CD4-positive, alpha-beta T cell treated with Interleukin-6 at 100 ng/mL for 8 hours (primary cell): ENCODE measurements around the gene CCDC167.
"Not testable (repeated sequence)": the region's sequence is repeated elsewhere in the genome, so short reads cannot be mapped to it uniquely, and the experiment has no call there.

Experiments
- DNase-seq: peaks from one replicate; pipeline ENCODE4 v3.0.0-alpha.2; 2020; ENCODE audit warnings: mixed read lengths, low spot score

The CCDC167 gene

GRCh38 chr6:37463110-37463509 lies 36.6 kb downstream of the CCDC167 start:
- no peak for DNase-seq

DNA sequence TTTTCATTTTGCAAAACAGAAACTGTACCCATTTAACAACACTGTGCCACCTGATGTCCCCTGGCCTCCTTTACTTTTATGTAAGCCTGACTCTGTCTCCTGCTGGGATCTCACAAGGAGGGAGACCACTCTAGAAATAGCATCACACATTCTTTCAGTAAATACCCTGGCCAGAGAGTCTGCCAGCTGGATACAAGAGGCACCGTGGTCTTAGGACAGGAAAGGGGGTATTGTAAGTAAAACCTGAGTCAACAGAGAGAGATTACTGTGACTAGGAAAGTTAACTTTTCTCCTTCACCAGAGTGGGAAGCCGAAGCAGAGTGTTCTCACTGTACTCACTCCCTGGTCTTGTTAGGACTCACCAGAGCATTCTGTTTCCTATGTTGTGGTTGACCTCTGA lies 38.9 kb downstream of the CCDC167 start:
- DNase-seq, result no peak

- DNase-seq, result no peak
Measured at GRCh38 chr6:37459981-37460800, 39.5 kb downstream of the CCDC167 start.

- no peak for DNase-seq
Measured at GRCh38 chr6:37456816-37457560, 42.7 kb downstream of the CCDC167 start.

DNA sequence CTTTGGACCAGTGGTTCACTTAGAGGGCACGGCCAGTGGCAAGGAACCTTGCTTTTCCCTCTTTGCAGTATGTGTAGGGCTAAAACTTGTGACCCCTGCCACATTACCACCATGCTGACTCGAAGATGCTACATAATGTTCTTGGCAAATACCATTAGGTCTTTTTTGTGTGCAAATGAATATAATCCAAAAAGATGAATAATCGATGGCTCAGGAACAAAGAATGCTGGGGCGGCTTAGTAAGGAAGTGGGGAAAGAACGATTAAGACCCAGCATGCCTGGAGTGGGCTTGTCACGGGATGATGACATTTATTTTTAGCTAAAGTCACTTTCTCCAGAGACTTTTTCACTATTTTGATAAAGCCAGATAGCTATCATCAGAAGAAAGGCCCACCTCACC lies 43.6 kb downstream of the CCDC167 start:
- DNase-seq, result no peak

- DNase-seq, result no peak
Measured at GRCh38 chr6:37454420-37455140, 45.1 kb downstream of the CCDC167 start.

DNA sequence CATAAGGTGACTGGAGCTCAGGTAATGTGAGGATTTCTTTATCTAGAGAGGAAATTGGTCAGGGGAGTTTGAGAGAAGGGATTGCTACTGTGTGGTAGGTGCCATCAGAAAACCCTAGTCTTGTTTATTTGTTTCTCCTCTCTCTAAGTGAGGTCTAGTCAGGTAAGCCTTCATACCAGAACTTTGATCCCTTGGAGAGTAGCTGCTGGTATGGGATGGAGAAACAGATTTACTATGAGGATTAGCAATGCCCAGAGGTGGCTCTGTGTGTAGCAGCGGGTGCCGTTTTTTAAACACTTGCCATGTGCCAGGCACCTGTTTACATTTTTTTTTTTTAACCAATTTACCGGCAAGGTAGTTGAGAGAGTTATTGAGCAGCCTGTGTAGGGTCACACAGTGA lies 47.2 kb downstream of the CCDC167 start:
- DNase-seq, result no peak

DNA sequence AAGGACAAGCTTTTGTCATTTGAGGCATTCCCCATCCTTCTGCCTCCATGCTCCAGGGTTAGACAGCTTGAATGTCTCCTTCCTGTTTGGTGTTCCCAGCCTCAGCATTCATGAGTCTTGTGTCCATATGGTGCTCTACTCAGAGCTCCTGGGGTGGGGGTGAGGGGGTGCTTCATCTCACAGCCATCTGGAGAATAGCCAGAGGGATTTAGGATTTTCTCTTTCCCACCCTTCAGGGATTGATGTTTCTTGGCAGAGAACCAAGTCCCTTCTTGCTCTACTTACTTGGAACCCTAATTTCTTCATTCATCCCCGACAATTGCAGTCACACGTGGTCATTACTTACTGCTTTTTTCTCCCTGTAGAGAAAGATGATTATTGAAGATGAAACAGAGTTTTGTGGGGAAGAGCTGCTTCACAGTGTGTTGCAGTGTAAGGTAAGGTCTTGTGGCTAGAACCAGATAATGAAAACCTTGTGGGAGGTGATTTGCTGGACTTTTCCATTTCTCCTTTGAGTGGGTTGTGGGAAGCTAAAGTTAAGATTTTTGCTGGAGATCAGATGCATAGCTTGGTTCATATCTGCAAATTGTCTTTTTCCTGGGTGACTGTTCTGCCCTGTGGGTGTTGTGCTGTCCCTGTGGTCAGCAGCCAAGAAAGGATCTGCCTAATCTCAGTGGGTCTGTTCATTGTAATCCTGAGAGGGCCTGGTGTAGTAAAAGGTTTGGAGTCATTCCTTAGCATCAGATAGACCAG lies 48.1 kb downstream of the CCDC167 start:
- DNase-seq, result no peak

DNA sequence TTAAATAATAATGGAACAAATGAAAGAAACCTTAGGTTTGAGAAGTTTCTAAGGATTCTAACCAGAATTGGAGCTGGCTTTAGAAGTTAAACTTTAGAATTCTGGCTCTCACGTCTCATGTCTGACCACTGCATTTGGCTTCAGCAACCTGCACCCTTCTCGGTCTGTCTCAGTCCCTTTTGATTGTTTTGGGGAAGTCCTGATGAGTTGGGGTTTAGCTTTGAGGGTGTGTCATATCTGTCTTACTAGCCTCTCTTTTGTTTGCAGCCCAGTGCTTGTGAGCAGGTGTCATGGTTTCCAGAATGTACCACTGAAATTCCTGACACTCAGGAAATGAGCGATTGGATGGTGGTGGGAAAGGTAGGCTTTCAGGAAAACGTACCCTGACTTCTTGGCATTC lies 49.7 kb downstream of the CCDC167 start:
- no peak for DNase-seq

DNA sequence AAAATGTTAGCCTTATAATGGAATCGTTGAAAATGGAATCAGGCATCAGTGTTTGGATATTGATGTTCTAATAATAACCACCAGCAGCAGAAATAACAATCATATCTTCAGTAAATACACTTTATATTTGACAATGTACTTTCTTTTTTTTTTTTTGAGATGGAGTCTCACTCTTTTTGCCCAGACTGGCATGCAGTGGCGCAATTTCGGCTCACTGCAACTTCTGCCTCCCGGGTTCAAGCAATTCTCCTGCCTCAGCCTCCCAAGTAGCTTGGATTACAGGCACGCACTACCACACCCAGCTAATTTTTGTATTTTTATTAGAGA lies 56.5 kb downstream of the CCDC167 start:
- not testable (repeated sequence) for DNase-seq

DNA sequence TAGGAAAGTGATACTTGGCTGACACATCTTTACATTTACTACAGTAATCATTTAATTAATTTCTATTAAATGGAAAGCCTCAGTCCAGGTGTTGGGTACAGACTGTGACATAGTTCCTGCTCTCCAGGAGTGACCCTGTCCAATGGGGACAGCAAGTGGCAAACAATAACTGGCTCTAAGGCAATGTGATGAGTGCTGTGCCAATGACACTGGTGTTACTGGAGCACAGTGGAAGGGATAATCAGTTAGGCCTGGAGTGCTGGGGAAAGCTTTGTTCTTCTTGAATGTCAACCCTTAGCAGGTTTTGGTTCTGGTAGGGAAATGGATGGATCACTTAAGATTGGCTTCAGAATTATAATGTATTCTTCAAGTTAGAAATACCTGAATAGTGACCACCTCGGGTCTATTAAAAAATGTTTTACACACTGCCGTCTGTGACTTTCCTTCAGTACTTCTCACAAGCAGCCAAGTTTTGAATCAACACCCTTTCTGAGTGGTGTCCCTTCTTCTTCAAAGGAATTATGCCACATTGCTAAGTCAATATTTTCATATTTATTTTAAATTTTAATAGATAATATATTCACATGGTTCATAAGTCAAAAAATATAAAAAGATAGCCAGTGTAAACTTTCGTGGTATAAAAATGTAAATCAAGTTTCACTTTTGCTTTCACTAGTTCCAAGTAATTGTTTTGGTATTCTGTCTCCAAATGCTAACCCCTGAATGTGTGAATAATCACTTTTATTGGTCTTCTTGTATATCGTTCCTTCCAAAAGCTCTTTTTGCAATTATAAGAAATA lies 57.1 kb downstream of the CCDC167 start:
- DNase-seq, result no peak

- no peak for DNase-seq
Measured at GRCh38 chr6:37441651-37442050, 58.0 kb downstream of the CCDC167 start.

DNA sequence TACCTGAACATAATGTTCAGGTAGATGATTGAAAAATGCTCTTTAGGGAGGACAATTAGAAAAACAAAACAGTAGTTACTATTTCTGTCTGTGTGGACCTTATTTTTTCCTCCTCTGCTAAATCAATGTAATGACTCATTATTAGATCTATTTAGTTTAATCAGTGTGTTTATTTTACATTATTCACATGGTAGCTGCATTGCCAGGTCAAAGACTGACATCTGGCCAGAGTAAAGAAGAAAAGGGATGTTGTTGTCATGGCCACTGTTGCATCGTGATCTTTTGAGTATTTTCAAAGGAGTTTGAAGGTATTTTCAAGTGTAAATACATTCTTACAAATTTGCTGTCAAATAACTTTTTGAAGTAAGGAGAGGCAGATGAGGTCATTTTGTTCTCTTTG lies 60.8 kb downstream of the CCDC167 start:
- DNase-seq, result no peak

DNA sequence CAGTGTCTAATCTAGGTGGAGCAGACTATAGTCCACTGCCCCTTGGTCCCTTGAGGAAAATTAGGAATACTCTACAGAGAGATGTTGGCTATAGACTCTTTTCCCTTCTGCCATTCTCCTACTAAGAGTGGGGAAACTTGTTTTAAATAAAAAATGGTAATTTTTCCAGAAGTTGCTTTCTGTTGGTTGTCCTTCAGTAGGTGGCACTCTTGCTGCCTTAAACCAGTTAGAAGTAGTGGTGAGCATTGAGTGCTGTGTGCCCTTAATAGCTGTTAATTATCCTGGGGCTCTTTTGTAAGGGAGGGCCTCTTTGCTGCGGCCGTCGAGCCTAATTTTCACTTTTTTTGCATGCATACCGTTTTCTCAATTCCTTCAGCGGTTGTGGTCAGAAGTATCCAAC lies 63.9 kb downstream of the CCDC167 start:
- no peak for DNase-seq

GRCh38 chr6:37435373-37435772 lies 64.3 kb downstream of the CCDC167 start:
- DNase-seq, result no peak

DNA sequence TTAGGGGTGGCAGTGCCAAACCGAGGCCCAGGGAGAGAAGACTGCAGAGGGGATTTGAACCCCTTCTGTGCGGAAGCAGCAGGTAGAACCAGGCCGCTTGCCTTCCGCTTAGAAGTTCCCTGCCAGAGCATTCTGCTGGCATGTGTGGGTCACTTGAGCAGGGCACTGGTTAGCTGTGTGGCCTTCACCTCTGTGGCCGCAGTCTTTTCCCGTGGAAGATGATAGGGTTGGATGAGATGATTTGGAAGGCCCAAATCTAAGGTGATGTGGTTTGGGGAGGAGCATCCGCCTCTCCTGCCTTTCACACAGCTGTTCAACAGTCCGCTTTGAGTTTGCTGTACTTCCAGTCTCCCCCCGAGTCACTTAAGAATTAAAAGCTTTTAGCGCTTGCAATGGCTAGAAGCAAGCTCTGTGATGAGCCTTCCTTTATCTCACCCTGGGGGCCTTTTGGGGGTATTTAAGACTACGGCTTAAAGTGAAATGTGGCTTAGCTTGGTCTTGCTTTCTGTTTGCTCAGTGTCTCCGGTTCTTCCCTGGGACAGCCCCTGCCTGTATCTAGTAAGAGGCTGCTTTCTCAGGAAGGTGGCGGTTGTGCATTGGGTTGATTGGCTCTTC lies 65.9 kb downstream of the CCDC167 start:
- DNase-seq, result peak; percentile 15
